HepG2 (cell line): ENCODE data around the gene THUMPD2. TPM values are rescaled to one million over a fixed set of nuclear protein-coding genes. Genes with fewer than 3 reads are reported as not detected.

Source experiments
- CBX5 ChIP-seq: sonication (generic); formaldehyde crosslinking; IDR thresholded peaks from 2 replicates; pipeline ENCODE4 v1.4.0; 2020; ENCODE audit warnings: missing genetic modification reagents, borderline replicate concordance
- E2F2 ChIP-seq: sonication (generic); formaldehyde crosslinking; IDR thresholded peaks from 2 replicates; pipeline ENCODE4 v1.4.0; 2020; ENCODE audit warnings: missing genetic modification reagents, borderline replicate concordance
- KAT7 ChIP-seq: IDR thresholded peaks from 2 replicates; pipeline ENCODE4 v1.6.1; 2018; ENCODE audit warnings: borderline replicate concordance, missing compliant biosample characterization
- MTF2 ChIP-seq: sonication (generic); formaldehyde crosslinking; IDR thresholded peaks from 2 replicates; pipeline ENCODE4 v1.5.0; 2020; ENCODE audit warnings: missing genetic modification reagents, borderline replicate concordance
- MZF1 ChIP-seq: sonication (generic); formaldehyde crosslinking; IDR thresholded peaks from 2 replicates; pipeline ENCODE4 v1.8.1; 2023; ENCODE audit warnings: mild to moderate bottlenecking, missing genetic modification reagents, borderline replicate concordance
- NAIF1 ChIP-seq: sonication (generic); formaldehyde crosslinking; IDR thresholded peaks from 2 replicates; pipeline ENCODE4 v1.5.0; 2020; ENCODE audit warnings: mild to moderate bottlenecking, missing genetic modification reagents, borderline replicate concordance
- PRMT3 ChIP-seq: sonication (generic); formaldehyde crosslinking; IDR thresholded peaks from 2 replicates; pipeline ENCODE4 v1.8.1; 2022; ENCODE audit warnings: low read depth, mild to moderate bottlenecking, moderate library complexity, missing genetic modification reagents, borderline replicate concordance
- SMAD1 ChIP-seq: sonication (generic); formaldehyde crosslinking; IDR thresholded peaks from 2 replicates; pipeline ENCODE4 v1.4.0; 2020; ENCODE audit warnings: missing genetic modification reagents, low read depth, mild to moderate bottlenecking, borderline replicate concordance
- ZBED4 ChIP-seq: sonication (generic); formaldehyde crosslinking; IDR thresholded peaks from 2 replicates; pipeline ENCODE4 v1.4.0; 2020; ENCODE audit warnings: missing genetic modification reagents, borderline replicate concordance
- ZBTB4 ChIP-seq: sonication (generic); formaldehyde crosslinking; IDR thresholded peaks from 2 replicates; pipeline ENCODE4 v1.4.0; 2020; ENCODE audit warnings: missing genetic modification reagents, mild to moderate bottlenecking, borderline replicate concordance
- ZFX ChIP-seq: sonication (generic); formaldehyde crosslinking; IDR thresholded peaks from 2 replicates; pipeline ENCODE4 v1.4.0; 2020; ENCODE audit warnings: mild to moderate bottlenecking, low read depth, missing genetic modification reagents, moderate library complexity
- ZMYM2 ChIP-seq: sonication (generic); formaldehyde crosslinking; IDR thresholded peaks from 2 replicates; pipeline ENCODE4 v1.8.0; 2022; ENCODE audit warnings: mild to moderate bottlenecking, missing genetic modification reagents
- ZNF230 ChIP-seq: sonication (generic); formaldehyde crosslinking; IDR thresholded peaks from 2 replicates; pipeline ENCODE4 v1.4.0; 2020; ENCODE audit warnings: mild to moderate bottlenecking, missing genetic modification reagents
- ZNF274 ChIP-seq: sonication (generic); formaldehyde crosslinking; IDR thresholded peaks from 2 replicates; pipeline ENCODE4 v1.5.1; 2020; ENCODE audit warnings: mild to moderate bottlenecking, missing genetic modification reagents
- ZNF572 ChIP-seq: sonication (generic); formaldehyde crosslinking; IDR thresholded peaks from 2 replicates; pipeline ENCODE4 v1.5.1; 2020; ENCODE audit warnings: mild to moderate bottlenecking, missing genetic modification reagents
- ZNF691 ChIP-seq: sonication (generic); formaldehyde crosslinking; IDR thresholded peaks from 2 replicates; pipeline ENCODE4 v1.4.0; 2020; ENCODE audit warnings: missing genetic modification reagents, low read depth, mild to moderate bottlenecking, borderline replicate concordance
- polyA plus RNA-seq, 8 experiments: library from polyadenylated mRNA; depleted of rRNA in 3 of 8; stranded (reverse) in 7 of 8; unstranded in 1 of 8; fragments of >200 nt; fragmentation: Illumina TruSeq in 4 of 8; extraction: Trizol in 4 of 8; gene quantifications; 2 replicates each; pipeline versions ENCODE4 v1.2.1 to v1.2.3, GENCODE V29; 2011 to 2016; ENCODE audit warnings: low read depth in 4 of 8, missing spikeins in 1 of 8, mixed read lengths in 1 of 8; ENCODE audit not compliant: insufficient read depth in 1 of 8
- total RNA-seq, 5 experiments: library from RNA; depleted of rRNA; stranded (reverse); fragments of >200 nt; fragmentation: Illumina TruSeq; extraction: Trizol; gene quantifications; 2 replicates each; pipeline ENCODE4 v1.2.3, GENCODE V29; 2016; ENCODE audit warnings: low read depth in 1 of 5

The THUMPD2 gene
- total and polyA plus RNA-seq, 2 of the 13 experiments (the other 11 are each of a cell fraction or from before 2014, with no cell fraction given): 11.8 to 15.6 TPM

- peak; percentile 86; the same call in 1 of the 2 replicates for TF ChIP-seq ZBED4
- no peak for TF ChIP-seq MZF1 (CRISPR knock-in tag)
- TF ChIP-seq E2F2 (CRISPR knock-in tag): peak; percentile 96; the same call in 1 of the 2 replicates
- peak; percentile 99 for TF ChIP-seq ZNF274 (CRISPR knock-in tag)
- no peak for TF ChIP-seq PRMT3
- TF ChIP-seq ZNF691: peak; percentile 92
- TF ChIP-seq SMAD1 (CRISPR knock-in tag): peak; percentile 98
- TF ChIP-seq NAIF1 (CRISPR knock-in tag): no peak; the same call in 1 of the 2 replicates
- TF ChIP-seq MTF2 (CRISPR knock-in tag): peak; percentile 44; the same call in 1 of the 2 replicates
- TF ChIP-seq CBX5: peak; percentile 60; the same call in 1 of the 2 replicates
- TF ChIP-seq ZMYM2: peak; percentile 53
- TF ChIP-seq ZNF572 (CRISPR knock-in tag): no peak
- peak; percentile 98 for TF ChIP-seq ZNF230 (CRISPR knock-in tag)
- TF ChIP-seq ZFX (CRISPR knock-in tag): peak; percentile 98
- peak; percentile 93 for TF ChIP-seq ZBTB4
- peak; percentile 98; the same call in 1 of the 2 replicates for TF ChIP-seq KAT7
Observed at GRCh38 chr2:39778775-39779340, at the start of gene THUMPD2 (continued).
